Endothelial cell of umbilical vein (primary cell): ENCODE results near the gene SWT1.

Source experiments
- CTCF ChIP-seq, 2 donors: IDR thresholded peaks; 1 replicate in 1 of 2; 2 replicates in 1 of 2; pipeline ENCODE4 v1.5.1; 2011; ENCODE audit warnings: low read length in 2 of 2, mild to moderate bottlenecking in 2 of 2, moderate library complexity in 2 of 2, control low read depth in 1 of 2, inconsistent platforms in 1 of 2, low read depth in 1 of 2; ENCODE audit not compliant: insufficient read depth in 1 of 2; ENCODE audit errors: extremely low read depth in 1 of 2
- EZH2 ChIP-seq: IDR thresholded peaks from 2 replicates; pipeline ENCODE4 v1.6.1; 2012; ENCODE audit warnings: borderline replicate concordance, low read depth, mild to moderate bottlenecking, moderate library complexity, low read length, inconsistent platforms; ENCODE audit not compliant: severe bottlenecking
- POLR2A ChIP-seq: IDR thresholded peaks from 2 replicates; pipeline ENCODE4 v1.6.1; 2012; ENCODE audit warnings: low read depth, mild to moderate bottlenecking, control low read depth, low read length

GRCh38 chr1:185271921-185272320 is 115.0 kb downstream of the SWT1 start:
- no peak for TF ChIP-seq CTCF (IDR thresholded peaks at IDR 0.05; ENCODE audit: extremely low read depth in 1 of 2, insufficient read depth in 1 of 2, low read depth in 1 of 2, low read length in 2 of 2)
- no peak for TF ChIP-seq EZH2
- TF ChIP-seq POLR2A = no peak
